Trophoblast cell (in vitro differentiated cells and primary cell): Measurements from ENCODE around the gene G6PD.
"Not testable (repeated sequence)": the region's sequence is repeated elsewhere in the genome, so short reads cannot be mapped to it uniquely, and the experiment has no call there.

Source experiments
- DNase-seq, 2 donors: peaks; one replicate each; pipeline ENCODE4 v3.0.0-alpha.2; 2016
- H2AFZ ChIP-seq: 2 replicates; pipeline ENCODE4 v1.6.1; 2013; ENCODE audit warnings: low read length, moderate library complexity, mild to moderate bottlenecking; ENCODE audit not compliant: insufficient read depth, poor library complexity
- H2AK5ac ChIP-seq: 2 replicates; pipeline ENCODE4 v1.6.1; 2013; ENCODE audit warnings: mild to moderate bottlenecking, low read length
- H2BK120ac ChIP-seq: 2 replicates; pipeline ENCODE4 v1.6.1; 2013; ENCODE audit warnings: low read length, mild to moderate bottlenecking, moderate library complexity; ENCODE audit not compliant: insufficient read depth, poor library complexity
- H2BK12ac ChIP-seq: 2 replicates; pipeline ENCODE4 v1.6.1; 2013; ENCODE audit warnings: mild to moderate bottlenecking, low read length, moderate library complexity
- H2BK5ac ChIP-seq: 2 replicates; pipeline ENCODE4 v1.6.1; 2013; ENCODE audit warnings: low read length, low read depth, moderate library complexity, mild to moderate bottlenecking; ENCODE audit not compliant: poor library complexity
- H3K14ac ChIP-seq: 2 replicates; pipeline ENCODE4 v1.6.1; 2013; ENCODE audit warnings: mild to moderate bottlenecking, low read length
- H3K18ac ChIP-seq: 2 replicates; pipeline ENCODE4 v1.6.1; 2013; ENCODE audit warnings: mild to moderate bottlenecking, low read length
- H3K23ac ChIP-seq: 2 replicates; pipeline ENCODE4 v1.6.1; 2013; ENCODE audit warnings: low read length
- H3K27ac ChIP-seq: 2 replicates; pipeline ENCODE4 v1.5.1; 2013; ENCODE audit warnings: low read depth, mild to moderate bottlenecking, inconsistent platforms, low read length, moderate library complexity
- H3K27me3 ChIP-seq: 2 replicates; pipeline ENCODE4 v1.6.1; 2013; ENCODE audit warnings: inconsistent platforms, mild to moderate bottlenecking, low read length, moderate library complexity; ENCODE audit not compliant: insufficient read depth
- H3K36me3 ChIP-seq, 2 experiments: 1 replicate in 1 of 2; 2 replicates in 1 of 2; pipeline ENCODE4 v1.6.1; 2013; ENCODE audit warnings: low read length in 2 of 2, mild to moderate bottlenecking in 2 of 2, moderate library complexity in 1 of 2; ENCODE audit not compliant: insufficient read depth in 2 of 2, control insufficient read depth in 1 of 2
- H3K4ac ChIP-seq: 2 replicates; pipeline ENCODE4 v1.6.1; 2013; ENCODE audit warnings: low read depth, mild to moderate bottlenecking, low read length, moderate library complexity
- H3K4me1 ChIP-seq, 2 experiments: 1 replicate in 1 of 2; 2 replicates in 1 of 2; pipeline ENCODE4 v1.6.1; 2013; ENCODE audit warnings: low read length in 2 of 2, mild to moderate bottlenecking in 2 of 2, moderate library complexity in 1 of 2; ENCODE audit not compliant: insufficient read depth in 2 of 2, control insufficient read depth in 1 of 2
- H3K4me2 ChIP-seq: 2 replicates; pipeline ENCODE4 v1.6.1; 2013; ENCODE audit warnings: inconsistent platforms, mild to moderate bottlenecking, low read length, moderate library complexity
- H3K4me3 ChIP-seq: 2 replicates; pipeline ENCODE4 v1.5.1; 2013; ENCODE audit warnings: mild to moderate bottlenecking, low read depth, low read length, inconsistent platforms
- H3K79me1 ChIP-seq: one replicate; pipeline ENCODE4 v1.6.1; 2013; ENCODE audit warnings: low read length
- H3K79me2 ChIP-seq: 2 replicates; pipeline ENCODE4 v1.6.1; 2013; ENCODE audit warnings: low read length, mild to moderate bottlenecking; ENCODE audit not compliant: control insufficient read depth, insufficient read depth, poor library complexity
- H3K9ac ChIP-seq: 2 replicates; pipeline ENCODE4 v1.6.1; 2013; ENCODE audit warnings: mild to moderate bottlenecking, low read length
- H3K9me3 ChIP-seq: 2 replicates; pipeline ENCODE4 v1.6.1; 2013; ENCODE audit warnings: low read depth, mild to moderate bottlenecking, control low read depth, inconsistent platforms, low read length; ENCODE audit not compliant: insufficient read depth
- H4K12ac ChIP-seq: 2 replicates; pipeline ENCODE4 v1.6.1; 2013; ENCODE audit warnings: low read depth, mild to moderate bottlenecking, low read length, moderate library complexity
- H4K8ac ChIP-seq: 2 replicates; pipeline ENCODE4 v1.6.1; 2013; ENCODE audit warnings: low read depth, mild to moderate bottlenecking, low read length, moderate library complexity
- H4K91ac ChIP-seq: one replicate; pipeline ENCODE4 v1.6.1; 2013; ENCODE audit warnings: low read depth, mild to moderate bottlenecking, low read length, moderate library complexity
- WGBS: extraction: QIAGEN DNeasy Blood & Tissue Kit; methylation state at CpG from one replicate; pipeline ENCODE4 v1.1.7; 2013; ENCODE audit warnings: missing lambda C conversion rate; ENCODE audit not compliant: insufficient read length, insufficient coverage; ENCODE audit errors: extremely low coverage; 5-methylcytosine and 5-hydroxymethylcytosine counted together

The G6PD gene

DNA sequence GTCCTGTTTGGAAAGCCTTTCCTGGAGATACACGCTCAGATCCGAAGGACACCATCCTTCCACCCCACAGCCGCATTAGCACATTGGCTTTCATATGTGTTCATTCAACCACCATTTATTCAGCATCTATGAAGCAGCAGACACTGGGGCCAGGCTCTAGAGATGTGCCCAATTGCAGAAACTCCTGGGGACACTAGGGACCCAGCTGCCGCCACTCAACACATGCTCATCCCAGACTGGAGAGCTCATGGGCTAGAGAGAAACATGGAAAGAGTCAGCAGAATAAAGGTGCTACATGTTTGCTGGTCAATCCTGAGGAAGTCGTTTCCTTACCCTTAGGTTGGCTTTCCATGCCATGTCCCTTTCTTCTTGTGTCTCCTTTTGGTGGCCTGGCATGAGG is 45.9 kb upstream of the G6PD start:
- DNase-seq, result no peak
- no peak overlapping the region for H2AK5ac ChIP-seq

DNA sequence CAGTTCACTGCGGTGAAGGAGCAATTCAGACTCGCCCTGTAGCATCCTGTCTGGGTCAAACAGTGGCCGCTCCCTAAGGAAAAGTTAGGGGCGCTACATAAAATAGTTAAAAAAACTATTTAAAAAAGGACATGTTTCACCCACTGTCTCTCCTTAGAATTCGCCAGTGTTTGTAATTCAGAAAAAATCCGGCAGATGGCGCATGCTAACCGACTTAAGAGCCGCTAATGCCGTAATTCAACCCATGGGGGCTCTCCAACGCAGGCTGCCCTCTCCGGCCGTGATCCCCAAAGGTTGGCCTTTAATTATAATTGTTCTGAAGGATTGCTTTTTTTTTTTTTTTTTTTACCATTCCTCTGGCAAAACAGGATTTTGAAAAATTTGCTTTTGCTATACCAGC is 43.8 kb upstream of the G6PD start:
- not testable (repeated sequence) for H3K4me1 ChIP-seq, H4K91ac ChIP-seq, H3K79me2 ChIP-seq, H4K12ac ChIP-seq, H3K18ac ChIP-seq, H2BK120ac ChIP-seq, H3K4me3 ChIP-seq, H3K14ac ChIP-seq, H2BK5ac ChIP-seq, H3K36me3 ChIP-seq, H3K23ac ChIP-seq, H3K79me1 ChIP-seq, H3K9me3 ChIP-seq, H2AFZ ChIP-seq, H3K4ac ChIP-seq, H3K9ac ChIP-seq, H3K4me2 ChIP-seq, H2BK12ac ChIP-seq, H4K8ac ChIP-seq, DNase-seq, H3K27me3 ChIP-seq, H2AK5ac ChIP-seq, H3K27ac ChIP-seq
- WGBS, result no CpG with 5 or more reads among the region's 13 CpGs

More for the DNA sequence above, 45.9 kb upstream of the G6PD start:
- no peak overlapping the region for H2BK12ac ChIP-seq
- H3K27me3 ChIP-seq, result no peaks in the 10 kb centered on the region
- H3K79me2 ChIP-seq, result no peaks in the 10 kb centered on the region
- H2AFZ ChIP-seq, result no peak overlapping the region
- no peak overlapping the region for H3K27ac ChIP-seq
- H4K12ac ChIP-seq, result no peak overlapping the region
- no peak overlapping the region for H4K8ac ChIP-seq
- no peak overlapping the region for H2BK120ac ChIP-seq
- H3K23ac ChIP-seq, result no peak overlapping the region
- H3K36me3 ChIP-seq, result no peaks in the 10 kb centered on the region
- H2BK5ac ChIP-seq, result no peak overlapping the region
- H3K79me1 ChIP-seq, result no peaks in the 10 kb centered on the region
- no peak overlapping the region for H3K4me3 ChIP-seq
- no peaks in the 10 kb centered on the region for H3K4me1 ChIP-seq
- H3K4ac ChIP-seq, result no peak overlapping the region
- WGBS, result no CpG with 5 or more reads among the region's 5 CpGs
- H3K4me2 ChIP-seq, result no peak overlapping the region
- no peak overlapping the region for H3K18ac ChIP-seq
- no peak overlapping the region for H4K91ac ChIP-seq
- no peak overlapping the region for H3K14ac ChIP-seq
- peaks cover 2% of the 10 kb centered on the region for H3K9me3 ChIP-seq
- no peak overlapping the region for H3K9ac ChIP-seq

GRCh38 chrX:154584585-154585183 is 38.0 kb upstream of the G6PD start, which contains the start of gene CTAG1A:
Gene CTAG1A (plus strand): TSS chrX:154585133. CDS start chrX:154585207, 74 bp downstream.
- not testable (repeated sequence) for H3K9me3 ChIP-seq, H2BK120ac ChIP-seq, H3K18ac ChIP-seq, H4K91ac ChIP-seq, H3K4me3 ChIP-seq, H4K8ac ChIP-seq, H3K4me1 ChIP-seq, H2AK5ac ChIP-seq, H3K79me1 ChIP-seq, H3K9ac ChIP-seq, H3K4ac ChIP-seq, H3K79me2 ChIP-seq, H3K27ac ChIP-seq, H3K4me2 ChIP-seq, H2AFZ ChIP-seq, H3K14ac ChIP-seq, H2BK5ac ChIP-seq, H3K27me3 ChIP-seq, H4K12ac ChIP-seq, H2BK12ac ChIP-seq, DNase-seq, H3K36me3 ChIP-seq, H3K23ac ChIP-seq
- no CpG with 5 or more reads among the region's 39 CpGs for WGBS

DNA sequence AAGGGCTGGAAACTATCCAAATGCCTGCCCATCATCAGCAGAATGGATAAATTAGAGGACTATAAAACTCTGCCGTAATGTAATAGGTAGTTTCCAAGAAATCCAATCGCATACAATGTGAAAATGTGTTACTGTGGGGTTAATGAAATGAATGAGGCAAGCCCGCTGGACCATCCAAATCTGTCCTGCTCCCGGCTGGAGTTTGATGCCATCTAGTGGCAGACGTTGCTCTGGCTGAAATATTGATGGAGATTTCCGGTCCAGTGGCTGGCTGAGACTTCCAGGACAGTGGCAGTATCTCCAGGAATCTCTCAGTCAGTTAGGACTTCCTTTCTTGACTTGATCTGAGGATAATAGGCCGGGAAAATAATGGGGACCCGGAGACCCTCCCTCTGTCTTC is 36.3 kb upstream of the G6PD start:
- DNase-seq, result not testable (repeated sequence)

More for the DNA sequence above, 36.3 kb upstream of the G6PD start:
- H2BK120ac ChIP-seq, H3K18ac ChIP-seq, H3K4ac ChIP-seq, H2BK5ac ChIP-seq, H3K9me3 ChIP-seq, H2AFZ ChIP-seq, H4K12ac ChIP-seq, H2AK5ac ChIP-seq, H3K36me3 ChIP-seq, H4K8ac ChIP-seq, H3K14ac ChIP-seq, H3K79me1 ChIP-seq, H3K9ac ChIP-seq, H3K27ac ChIP-seq, H3K4me3 ChIP-seq, H2BK12ac ChIP-seq, H4K91ac ChIP-seq, H3K4me2 ChIP-seq, H3K23ac ChIP-seq, H3K79me2 ChIP-seq, H3K27me3 ChIP-seq, H3K4me1 ChIP-seq: not testable (repeated sequence)
- no CpG with 5 or more reads among the region's 8 CpGs for WGBS
